HCT116 (cell line): Measurements from ENCODE around the gene DOCK11. TPM values are rescaled to one million over a fixed set of nuclear protein-coding genes. Genes with fewer than 3 reads are reported as not detected.

Experiments used
- ATAC-seq: fragments of 200-7000 bp; cut with Tn5 transposase; 2 replicates; pipeline ENCODE4 v1.9.1; 2020; ENCODE audit warnings: mild to moderate bottlenecking, moderate library complexity
- BruUV-seq: library from RNA; stranded (reverse); fragments of 400-500 nt; replicated peaks from 2 replicates; lab custom pipeline; 2021; lab: Mats Ljungman, UMichigan
- CTCF ChIA-PET: fragments of 300-600 bp; sonication (Branson Sonifier 250); formaldehyde crosslinking; loops from one replicate; lab custom pipeline; 2021; ENCODE audit warnings: antibody characterized with exemption; lab: Charles Lee
- POLR2A ChIA-PET: fragments of 300-600, 350-600 bp; sonication (Branson Sonifier 250); formaldehyde crosslinking; loops from one replicate; lab custom pipeline; 2021; ENCODE audit warnings: antibody characterized with exemption; lab: Charles Lee
- RAD21 ChIA-PET, 2 experiments: fragments of 300-600 bp; sonication (Branson Sonifier 250); formaldehyde crosslinking; loops; one replicate each; lab custom pipeline; 2023; ENCODE audit warnings: low total read pairs in 2 of 2; ENCODE audit not compliant: uncharacterized antibody in 2 of 2, unreplicated experiment in 2 of 2, low non-redundant PET in 1 of 2; lab: Charles Lee
- DNase-seq: peaks from one replicate; pipeline ENCODE4 v3.0.0-alpha.2; 2010; ENCODE audit warnings: low read depth, low spot score
- H2AFZ ChIP-seq: fragments of 200-600 bp; shearing (Covaris generic), sonication (generic); 2 replicates; pipeline ENCODE4 v1.6.1; 2017; ENCODE audit warnings: low read depth, mixed run types, mixed read lengths, antibody characterized with exemption, low read length; ENCODE audit not compliant: poor library complexity, severe bottlenecking
- H3K27ac ChIP-seq: 2 replicates; pipeline ENCODE4 v1.5.1; 2012; ENCODE audit warnings: low read depth, low read length
- H3K27me3 ChIP-seq: fragments of 200-600 bp; sonication (generic); 2 replicates; pipeline ENCODE4 v1.6.1; 2016; ENCODE audit warnings: mixed run types, low read length, mixed read lengths; ENCODE audit not compliant: insufficient read depth
- H3K36me3 ChIP-seq, 2 experiments: fragments of 200-500 bp in 1 of 2; fragments of 200-600 bp in 1 of 2; sonication (Bioruptor generic) in 1 of 2; sonication (generic) in 1 of 2; 2 replicates each; pipeline versions ENCODE4 v1.5.1 to v1.6.1; 2014 to 2016; ENCODE audit warnings: low read length in 2 of 2, inconsistent platforms in 1 of 2, mixed read lengths in 1 of 2, mixed run types in 1 of 2; ENCODE audit not compliant: insufficient read depth in 2 of 2, control insufficient read depth in 1 of 2
- H3K4me1 ChIP-seq, 2 experiments: fragments of 200-600 bp in 1 of 2; sonication (generic) in 1 of 2; 2 replicates each; pipeline versions ENCODE4 v1.5.1 to v1.6.1; 2012 to 2017; ENCODE audit warnings: low read length in 2 of 2, inconsistent platforms in 1 of 2, mild to moderate bottlenecking in 1 of 2, mixed read lengths in 1 of 2, mixed run types in 1 of 2, moderate library complexity in 1 of 2; ENCODE audit not compliant: insufficient read depth in 2 of 2, control insufficient read depth in 1 of 2
- H3K4me2 ChIP-seq: fragments of 200-600 bp; sonication (generic); 2 replicates; pipeline ENCODE4 v1.6.1; 2017; ENCODE audit warnings: mixed run types, low read length, mixed read lengths
- H3K4me3 ChIP-seq, 2 experiments: fragments of 200-600 bp in 1 of 2; sonication (generic) in 1 of 2; replicated peaks in 1 of 2; 2 replicates each; pipeline ENCODE4 v1.5.1; 2011 to 2016; ENCODE audit warnings: low read length in 2 of 2, control low read depth in 1 of 2, low read depth in 1 of 2, mild to moderate bottlenecking in 1 of 2, mixed read lengths in 1 of 2, mixed run types in 1 of 2
- H3K79me2 ChIP-seq: fragments of 200-600 bp; sonication (generic); 2 replicates; pipeline ENCODE4 v1.6.1; 2017; ENCODE audit warnings: mild to moderate bottlenecking, mixed run types, low read length, moderate library complexity, mixed read lengths; ENCODE audit not compliant: insufficient read depth
- H3K9ac ChIP-seq: fragments of 200-600 bp; sonication (generic); 2 replicates; pipeline ENCODE4 v1.6.1; 2016; ENCODE audit warnings: low read length, mixed read lengths
- H3K9me2 ChIP-seq: fragments of 200-600 bp; sonication (generic), shearing (Covaris generic); 2 replicates; pipeline ENCODE4 v1.6.1; 2017; ENCODE audit warnings: mixed run types, mild to moderate bottlenecking, moderate library complexity; ENCODE audit not compliant: insufficient read depth
- H3K9me3 ChIP-seq, 2 experiments: fragments of 200-500 bp in 1 of 2; fragments of 200-600 bp in 1 of 2; sonication (Bioruptor generic) in 1 of 2; sonication (generic) in 1 of 2; 2 replicates each; pipeline ENCODE4 v1.6.1; 2014 to 2017; ENCODE audit warnings: low read length in 2 of 2, mixed read lengths in 2 of 2, inconsistent platforms in 1 of 2, low read depth in 1 of 2, mild to moderate bottlenecking in 1 of 2, mixed run types in 1 of 2, moderate library complexity in 1 of 2; ENCODE audit not compliant: control insufficient read depth in 1 of 2, insufficient read depth in 1 of 2
- H4K20me1 ChIP-seq: fragments of 200-600 bp; sonication (generic), shearing (Covaris generic); 2 replicates; pipeline ENCODE4 v1.6.1; 2017; ENCODE audit warnings: mixed run types, mild to moderate bottlenecking, moderate library complexity; ENCODE audit not compliant: insufficient read depth
- CBX3 ChIP-seq: IDR thresholded peaks from 2 replicates; pipeline ENCODE4 v1.6.1; 2012; ENCODE audit warnings: low read depth
- EGR1 ChIP-seq: IDR thresholded peaks from 2 replicates; pipeline ENCODE4 v1.6.1; 2012; ENCODE audit warnings: low read depth
- ELF1 ChIP-seq: IDR thresholded peaks from 2 replicates; pipeline ENCODE4 v1.6.1; 2012; ENCODE audit warnings: low read depth, borderline replicate concordance
- EZH2 ChIP-seq: fragments of 200-600 bp; sonication (generic); IDR thresholded peaks from 2 replicates; pipeline ENCODE4 v1.6.1; 2017; ENCODE audit warnings: antibody characterized with exemption, mixed run types
- JUND ChIP-seq: IDR thresholded peaks from 2 replicates; pipeline ENCODE4 v1.6.1; 2012
- POLR2A ChIP-seq: IDR thresholded peaks from 2 replicates; pipeline ENCODE4 v1.7.0; 2011; ENCODE audit warnings: borderline replicate concordance; ENCODE audit not compliant: insufficient read depth, insufficient read length; ENCODE audit errors: extremely low read depth
- POLR2AphosphoS5 ChIP-seq: IDR thresholded peaks from 2 replicates; pipeline ENCODE4 v1.6.1; 2011; ENCODE audit warnings: mild to moderate bottlenecking, low read depth, low read length, moderate library complexity
- SIN3A ChIP-seq: IDR thresholded peaks from 2 replicates; pipeline ENCODE4 v1.6.1; 2012; ENCODE audit warnings: low read depth
- SRF ChIP-seq: IDR thresholded peaks from 2 replicates; pipeline ENCODE4 v1.6.1; 2012; ENCODE audit warnings: low read depth
- YY1 ChIP-seq: IDR thresholded peaks from 2 replicates; pipeline ENCODE4 v1.6.1; 2011; ENCODE audit warnings: low read length, low read depth, moderate library complexity, mild to moderate bottlenecking; ENCODE audit not compliant: insufficient replicate concordance; ENCODE audit errors: extremely low read depth
- ZFX ChIP-seq: fragments of 450-650 bp; IDR thresholded peaks from 2 replicates; pipeline ENCODE4 v1.6.1; 2017
- ZNF274 ChIP-seq: fragments of 200-500 bp; sonication (Bioruptor generic); IDR thresholded peaks from 2 replicates; pipeline ENCODE4 v1.6.1; 2014; ENCODE audit warnings: mild to moderate bottlenecking, low read depth, low read length, inconsistent platforms
- intact Hi-C: fragments of 100-400 bp; cut with micrococcal nuclease; formaldehyde crosslinking; loops from 2 replicates; pipeline ENCODE4 v1.10.0; 2022
- total RNA-seq: library from RNA; stranded (reverse); gene quantifications from one replicate; pipeline ENCODE4 v1.2.1, GENCODE V29; 2021; ENCODE audit not compliant: unreplicated experiment
- TF ChIP-seq, protein P1 (sequence below), 3 experiments: fragments of 200-600 bp in 1 of 3; sonication (generic) in 1 of 3; IDR thresholded peaks in 2 of 3; conservative IDR thresholded peaks in 1 of 3; 2 replicates each; pipeline ENCODE4 v1.5.1; 2012 to 2017; ENCODE audit warnings: low read depth in 2 of 3, low read length in 2 of 3, antibody characterized with exemption in 1 of 3, borderline replicate concordance in 1 of 3, control low read depth in 1 of 3, mild to moderate bottlenecking in 1 of 3, mixed read lengths in 1 of 3, mixed run types in 1 of 3, moderate library complexity in 1 of 3; ENCODE audit not compliant: insufficient read depth in 1 of 3
- TF ChIP-seq, protein P2 (sequence below): IDR thresholded peaks from 2 replicates; pipeline ENCODE4 v1.6.1; 2011; ENCODE audit warnings: mild to moderate bottlenecking, low read length, moderate library complexity; ENCODE audit not compliant: insufficient replicate concordance; ENCODE audit errors: extremely low read depth
- TF ChIP-seq, protein P3 (sequence below): IDR thresholded peaks from 2 replicates; pipeline ENCODE4 v1.6.1; 2012
- TF ChIP-seq, protein P4 (sequence below): IDR thresholded peaks from 2 replicates; pipeline ENCODE4 v1.6.1; 2012; ENCODE audit warnings: low read depth
- TF ChIP-seq, protein P5 (sequence below): IDR thresholded peaks from 2 replicates; pipeline ENCODE4 v1.6.1; 2012

The DOCK11 gene
- total RNA-seq, 1 experiment from 2014 or later: 0.59 TPM

DNA sequence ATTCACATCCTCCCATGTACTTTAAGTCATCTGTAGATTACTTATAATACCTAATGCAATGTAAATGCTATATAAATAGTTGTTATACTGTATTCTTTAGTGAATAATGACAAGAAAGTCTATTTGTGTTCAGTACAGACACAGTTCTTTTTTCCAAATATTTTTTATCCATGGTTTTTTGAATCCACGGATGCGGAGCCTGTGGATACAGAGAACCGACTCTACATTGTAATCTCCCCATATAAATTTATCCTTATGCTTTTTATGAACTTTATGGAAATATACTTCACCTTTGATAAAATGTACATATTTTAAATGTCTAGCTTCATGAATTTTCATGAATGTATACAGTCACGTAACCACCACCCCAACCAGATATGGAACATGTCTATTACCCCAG is 88.2 kb downstream of the DOCK11 start:
- CTCF ChIA-PET: no interaction called here
- RAD21 ChIA-PET: no interaction called here
- Histone ChIP-seq H3K9me3 (no peaks in the 10 kb centered on the region), H3K79me2 (no peaks in the 10 kb centered on the region), H4K20me1 (no peaks in the 10 kb centered on the region), H3K36me3 (no peaks in the 10 kb centered on the region), H3K27ac (no peak overlapping the region), H2AFZ (no peak overlapping the region), H3K4me2 (no peak overlapping the region), H3K9ac (no peak overlapping the region), H3K9me2 (no peaks in the 10 kb centered on the region), H3K4me1 (no peaks in the 10 kb centered on the region), H3K27me3 (no peaks in the 10 kb centered on the region), H3K4me3 (no peak overlapping the region)
- POLR2A ChIA-PET: no interaction called here
- BruUV-seq: no TSS peak
- ATAC-seq (no peak), DNase-seq (no peak)
- intact Hi-C loops: no loop called here
- TF ChIP-seq EGR1 (no peak), EZH2 (no peak), POLR2AphosphoS5 (no peak), JUND (no peak), SRF (no peak), CBX3 (no peak), SIN3A (no peak), ZFX (no peak), YY1 (no peak), POLR2A (no peak), ELF1 (no peak), ZNF274 (no peak)
- TF ChIP-seq, protein P1, sequence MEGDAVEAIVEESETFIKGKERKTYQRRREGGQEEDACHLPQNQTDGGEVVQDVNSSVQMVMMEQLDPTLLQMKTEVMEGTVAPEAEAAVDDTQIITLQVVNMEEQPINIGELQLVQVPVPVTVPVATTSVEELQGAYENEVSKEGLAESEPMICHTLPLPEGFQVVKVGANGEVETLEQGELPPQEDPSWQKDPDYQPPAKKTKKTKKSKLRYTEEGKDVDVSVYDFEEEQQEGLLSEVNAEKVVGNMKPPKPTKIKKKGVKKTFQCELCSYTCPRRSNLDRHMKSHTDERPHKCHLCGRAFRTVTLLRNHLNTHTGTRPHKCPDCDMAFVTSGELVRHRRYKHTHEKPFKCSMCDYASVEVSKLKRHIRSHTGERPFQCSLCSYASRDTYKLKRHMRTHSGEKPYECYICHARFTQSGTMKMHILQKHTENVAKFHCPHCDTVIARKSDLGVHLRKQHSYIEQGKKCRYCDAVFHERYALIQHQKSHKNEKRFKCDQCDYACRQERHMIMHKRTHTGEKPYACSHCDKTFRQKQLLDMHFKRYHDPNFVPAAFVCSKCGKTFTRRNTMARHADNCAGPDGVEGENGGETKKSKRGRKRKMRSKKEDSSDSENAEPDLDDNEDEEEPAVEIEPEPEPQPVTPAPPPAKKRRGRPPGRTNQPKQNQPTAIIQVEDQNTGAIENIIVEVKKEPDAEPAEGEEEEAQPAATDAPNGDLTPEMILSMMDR (IDR thresholded peaks at IDR 0.05 in 2 of 3, conservative IDR thresholded peaks at IDR 0.05 in 1 of 3; ENCODE audit: borderline replicate concordance in 1 of 3, insufficient read depth in 1 of 3, low read depth in 2 of 3, low read length in 2 of 3): no peak
- TF ChIP-seq, protein P2, sequence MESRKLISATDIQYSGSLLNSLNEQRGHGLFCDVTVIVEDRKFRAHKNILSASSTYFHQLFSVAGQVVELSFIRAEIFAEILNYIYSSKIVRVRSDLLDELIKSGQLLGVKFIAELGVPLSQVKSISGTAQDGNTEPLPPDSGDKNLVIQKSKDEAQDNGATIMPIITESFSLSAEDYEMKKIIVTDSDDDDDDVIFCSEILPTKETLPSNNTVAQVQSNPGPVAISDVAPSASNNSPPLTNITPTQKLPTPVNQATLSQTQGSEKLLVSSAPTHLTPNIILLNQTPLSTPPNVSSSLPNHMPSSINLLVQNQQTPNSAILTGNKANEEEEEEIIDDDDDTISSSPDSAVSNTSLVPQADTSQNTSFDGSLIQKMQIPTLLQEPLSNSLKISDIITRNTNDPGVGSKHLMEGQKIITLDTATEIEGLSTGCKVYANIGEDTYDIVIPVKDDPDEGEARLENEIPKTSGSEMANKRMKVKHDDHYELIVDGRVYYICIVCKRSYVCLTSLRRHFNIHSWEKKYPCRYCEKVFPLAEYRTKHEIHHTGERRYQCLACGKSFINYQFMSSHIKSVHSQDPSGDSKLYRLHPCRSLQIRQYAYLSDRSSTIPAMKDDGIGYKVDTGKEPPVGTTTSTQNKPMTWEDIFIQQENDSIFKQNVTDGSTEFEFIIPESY: no peak
- TF ChIP-seq, protein P3, sequence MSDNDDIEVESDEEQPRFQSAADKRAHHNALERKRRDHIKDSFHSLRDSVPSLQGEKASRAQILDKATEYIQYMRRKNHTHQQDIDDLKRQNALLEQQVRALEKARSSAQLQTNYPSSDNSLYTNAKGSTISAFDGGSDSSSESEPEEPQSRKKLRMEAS: no peak
- TF ChIP-seq, protein P4, sequence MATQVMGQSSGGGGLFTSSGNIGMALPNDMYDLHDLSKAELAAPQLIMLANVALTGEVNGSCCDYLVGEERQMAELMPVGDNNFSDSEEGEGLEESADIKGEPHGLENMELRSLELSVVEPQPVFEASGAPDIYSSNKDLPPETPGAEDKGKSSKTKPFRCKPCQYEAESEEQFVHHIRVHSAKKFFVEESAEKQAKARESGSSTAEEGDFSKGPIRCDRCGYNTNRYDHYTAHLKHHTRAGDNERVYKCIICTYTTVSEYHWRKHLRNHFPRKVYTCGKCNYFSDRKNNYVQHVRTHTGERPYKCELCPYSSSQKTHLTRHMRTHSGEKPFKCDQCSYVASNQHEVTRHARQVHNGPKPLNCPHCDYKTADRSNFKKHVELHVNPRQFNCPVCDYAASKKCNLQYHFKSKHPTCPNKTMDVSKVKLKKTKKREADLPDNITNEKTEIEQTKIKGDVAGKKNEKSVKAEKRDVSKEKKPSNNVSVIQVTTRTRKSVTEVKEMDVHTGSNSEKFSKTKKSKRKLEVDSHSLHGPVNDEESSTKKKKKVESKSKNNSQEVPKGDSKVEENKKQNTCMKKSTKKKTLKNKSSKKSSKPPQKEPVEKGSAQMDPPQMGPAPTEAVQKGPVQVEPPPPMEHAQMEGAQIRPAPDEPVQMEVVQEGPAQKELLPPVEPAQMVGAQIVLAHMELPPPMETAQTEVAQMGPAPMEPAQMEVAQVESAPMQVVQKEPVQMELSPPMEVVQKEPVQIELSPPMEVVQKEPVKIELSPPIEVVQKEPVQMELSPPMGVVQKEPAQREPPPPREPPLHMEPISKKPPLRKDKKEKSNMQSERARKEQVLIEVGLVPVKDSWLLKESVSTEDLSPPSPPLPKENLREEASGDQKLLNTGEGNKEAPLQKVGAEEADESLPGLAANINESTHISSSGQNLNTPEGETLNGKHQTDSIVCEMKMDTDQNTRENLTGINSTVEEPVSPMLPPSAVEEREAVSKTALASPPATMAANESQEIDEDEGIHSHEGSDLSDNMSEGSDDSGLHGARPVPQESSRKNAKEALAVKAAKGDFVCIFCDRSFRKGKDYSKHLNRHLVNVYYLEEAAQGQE: no peak
- TF ChIP-seq, protein P5, sequence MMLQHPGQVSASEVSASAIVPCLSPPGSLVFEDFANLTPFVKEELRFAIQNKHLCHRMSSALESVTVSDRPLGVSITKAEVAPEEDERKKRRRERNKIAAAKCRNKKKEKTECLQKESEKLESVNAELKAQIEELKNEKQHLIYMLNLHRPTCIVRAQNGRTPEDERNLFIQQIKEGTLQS: no peak
